ENCODE data around the gene HSFX3.
"Not testable (repeated sequence)": the region's sequence is repeated elsewhere in the genome, so short reads cannot be mapped to it uniquely, and the experiment has no call there.

- TF ChIP-seq POLR2A (IDR thresholded peaks at IDR 0.05; ENCODE audit: low read depth, low read length); TAF1 (IDR thresholded peaks at IDR 0.05; ENCODE audit: low read depth, low read length); SPI1 (IDR thresholded peaks at IDR 0.05; ENCODE audit: low read depth, low read length); POLR2AphosphoS5 (IDR thresholded peaks at IDR 0.05; ENCODE audit: low read depth, low read length); PAX5 (IDR thresholded peaks at IDR 0.05; ENCODE audit: insufficient read depth, low read length, severe bottlenecking): not testable (repeated sequence)
Measured at GRCh38 chrX:149598603-149599002, 48.9 kb upstream of the HSFX3 start.

Data from GM12891 (cell line).